Upper lobe of left lung (tissue), 6 donors: Measurements from ENCODE around the gene ZCWPW1. TPM values are rescaled to one million over a fixed set of nuclear protein-coding genes. Genes with fewer than 3 reads are reported as not detected.

Experiments
- ATAC-seq, 2 donors: fragments of 200-7000 bp; cut with Tn5 transposase; one replicate each; pipeline ENCODE4 v1.9.1; 2022; ENCODE audit warnings: mild to moderate bottlenecking in 2 of 2, moderate library complexity in 2 of 2; ENCODE audit not compliant: low FRiP score in 2 of 2
- DNase-seq, 2 donors: peaks; one replicate each; pipeline ENCODE4 v3.0.0-alpha.2; 2019 to 2020
- H3K27ac ChIP-seq, 4 donors: fragments of 200-600 bp; sonication (generic); one replicate each; pipeline ENCODE4 v1.5.1; 2016 to 2019
- H3K27me3 ChIP-seq, 4 donors: fragments of 200-600 bp; sonication (generic); one replicate each; pipeline ENCODE4 v1.5.1; 2017 to 2019
- H3K36me3 ChIP-seq, 4 donors: fragments of 200-600 bp; sonication (generic); one replicate each; pipeline ENCODE4 v1.5.1; 2016 to 2019
- H3K4me1 ChIP-seq, 4 donors: fragments of 200-600 bp; sonication (generic); one replicate each; pipeline ENCODE4 v1.5.1; 2018 to 2019
- H3K4me3 ChIP-seq, 4 donors: fragments of 200-600 bp; sonication (generic); one replicate each; pipeline ENCODE4 v1.5.1; 2017 to 2019; ENCODE audit warnings: mild to moderate bottlenecking in 2 of 4, moderate library complexity in 1 of 4
- H3K9me3 ChIP-seq, 4 donors: fragments of 200-600 bp; sonication (generic); one replicate each; pipeline ENCODE4 v1.5.1; 2018 to 2019
- CTCF ChIP-seq, 6 experiments: fragments of 450-650 bp in 4 of 6; fragments of 200-600 bp in 2 of 6; sonication (generic) in 2 of 6; IDR thresholded peaks; one replicate each; pipeline ENCODE4 v1.5.1; 2016 to 2019; ENCODE audit warnings: antibody characterized with exemption in 6 of 6
- EP300 ChIP-seq, 4 donors: sonication (generic); formaldehyde crosslinking; IDR thresholded peaks; one replicate each; pipeline ENCODE4 v1.5.1; 2017; ENCODE audit warnings: antibody characterized with exemption in 4 of 4, control low read depth in 2 of 4
- POLR2A ChIP-seq, 4 donors: fragments of 450-650 bp; IDR thresholded peaks; one replicate each; pipeline ENCODE4 v1.5.1; 2016 to 2017; ENCODE audit warnings: antibody characterized with exemption in 4 of 4, mild to moderate bottlenecking in 2 of 4
- POLR2AphosphoS5 ChIP-seq, 2 donors: sonication (generic); formaldehyde crosslinking; IDR thresholded peaks; one replicate each; pipeline ENCODE4 v1.5.1; 2017; ENCODE audit warnings: antibody characterized with exemption in 2 of 2
- WGBS, 2 donors: methylation state at CpG; one replicate each; pipeline ENCODE4 v1.1.5; 2017 to 2018; 5-methylcytosine and 5-hydroxymethylcytosine counted together
- total RNA-seq, 6 donors: library from RNA; depleted of rRNA in 4 of 6; stranded (reverse); fragments of >200 nt in 4 of 6; gene quantifications; one replicate each; pipeline versions ENCODE4 v1.1.0 to v1.2.1, GENCODE V29; 2016 to 2021
- donor health status: DM: no; HTN: no; CAD: no; lungs with moderate emphysema.
- donor health status: DM: no; HTN: yes; CAD: no; lungs with severe emphysema.

ZCWPW1 gene
- total RNA-seq, 6 donors from 2014 or later = 3.8 to 6.3 (median 5.2) TPM

- Histone ChIP-seq H3K4me3 (no peak overlapping the region), H3K27ac (peak overlapping the region in 2 of 4 donors; percentile 42 to 61), H3K27me3 (no peaks in the 10 kb centered on the region), H3K36me3 (peaks cover 7 to 55% (median 29%) of the 10 kb centered on the region in 4 donors), H3K9me3 (no peaks in the 10 kb centered on the region), H3K4me1 (peaks cover 29 to 54% (median 38%) of the 10 kb centered on the region in 4 donors)
- peak; percentile 90 to 91 for DNase-seq
- WGBS, 2 donors = 18 to 49% methylated on average over 9 to 10 of the region's 13 CpGs
- TF ChIP-seq EP300 (IDR thresholded peaks at IDR 0.05) (no peak), POLR2AphosphoS5 (IDR thresholded peaks at IDR 0.05) (no peak), CTCF (IDR thresholded peaks at IDR 0.05) (peak; percentile 94 to 98 (median 96)), POLR2A (IDR thresholded peaks at IDR 0.05) (no peak)
- ATAC-seq = peak; percentile 87 to 91
Measured at GRCh38 chr7:100469227-100470044, 40.9 kb upstream of the ZCWPW1 start.

- H3K36me3 ChIP-seq = peaks cover 3 to 45% (median 18%) of the 10 kb centered on the region in 4 donors
- ATAC-seq = no peak
- WGBS, 2 donors = 61 to 77% methylated on average over 21 of the region's 22 CpGs
- no peaks in the 10 kb centered on the region for H3K27me3 ChIP-seq
- H3K27ac ChIP-seq = peak overlapping the region in 2 of 4 donors; percentile 27 to 79
- H3K9me3 ChIP-seq = no peaks in the 10 kb centered on the region
- peaks cover 23 to 38% (median 27%) of the 10 kb centered on the region in 4 donors for H3K4me1 ChIP-seq
- TF ChIP-seq POLR2AphosphoS5 (IDR thresholded peaks at IDR 0.05) = no peak
- TF ChIP-seq POLR2A (IDR thresholded peaks at IDR 0.05) = no peak
- TF ChIP-seq EP300 (IDR thresholded peaks at IDR 0.05) = no peak
- DNase-seq = no peak
- H3K4me3 ChIP-seq = no peak overlapping the region
Measured at GRCh38 chr7:100467638-100468373, 39.3 kb upstream of the ZCWPW1 start.

- Histone ChIP-seq H3K4me1 (peaks cover 15 to 29% (median 19%) of the 10 kb centered on the region in 4 donors), H3K4me3 (no peak overlapping the region), H3K27ac (peak overlapping the region; percentile 0 to 79 (median 49)), H3K9me3 (no peaks in the 10 kb centered on the region), H3K36me3 (peaks cover 3 to 45% (median 18%) of the 10 kb centered on the region in 4 donors), H3K27me3 (no peaks in the 10 kb centered on the region)
- DNase-seq = peak in 1 of 2 donors; percentile 71
- 79 to 80% methylated on average over 23 to 29 of the region's 32 CpGs for WGBS, 2 donors
- ATAC-seq = no peak
- TF ChIP-seq EP300 (IDR thresholded peaks at IDR 0.05) (no peak), POLR2AphosphoS5 (IDR thresholded peaks at IDR 0.05) (no peak)
Measured at GRCh38 chr7:100466653-100467605, 38.4 kb upstream of the ZCWPW1 start.

GRCh38 chr7:100465702-100466311 is 37.3 kb upstream of the ZCWPW1 start:
- no peaks in the 10 kb centered on the region for H3K27me3 ChIP-seq
- H3K36me3 ChIP-seq = peaks cover 3 to 42% (median 18%) of the 10 kb centered on the region in 4 donors
- ATAC-seq (peak; percentile 79 to 81), DNase-seq (peak; percentile 84 to 88)
- TF ChIP-seq POLR2AphosphoS5 (IDR thresholded peaks at IDR 0.05) (peak; percentile 47 to 49), EP300 (IDR thresholded peaks at IDR 0.05) (no peak), POLR2A (IDR thresholded peaks at IDR 0.05) (no peak), CTCF (IDR thresholded peaks at IDR 0.05) (peak; percentile 46 to 75 (median 64))
- peak overlapping the region; percentile 0 to 79 (median 49) for H3K27ac ChIP-seq
- 16 to 18% methylated on average over 6 to 12 of the region's 17 CpGs for WGBS, 2 donors
- no peak overlapping the region for H3K4me3 ChIP-seq
- H3K9me3 ChIP-seq = no peaks in the 10 kb centered on the region
- peaks cover 13 to 25% (median 17%) of the 10 kb centered on the region in 4 donors for H3K4me1 ChIP-seq

GRCh38 chr7:100465299-100465698 is 36.8 kb upstream of the ZCWPW1 start:
- Histone ChIP-seq H3K9me3 (no peaks in the 10 kb centered on the region), H3K4me3 (no peak overlapping the region), H3K36me3 (peaks cover 3 to 39% (median 17%) of the 10 kb centered on the region in 4 donors), H3K27ac (peak overlapping the region in 2 of 4 donors; percentile 46 to 79), H3K4me1 (peaks cover 13 to 25% (median 17%) of the 10 kb centered on the region in 4 donors), H3K27me3 (no peaks in the 10 kb centered on the region)
- ATAC-seq (no peak), DNase-seq (no peak)
- TF ChIP-seq POLR2A (IDR thresholded peaks at IDR 0.05) (no peak), POLR2AphosphoS5 (IDR thresholded peaks at IDR 0.05) (no peak), CTCF (IDR thresholded peaks at IDR 0.05) (no peak), EP300 (IDR thresholded peaks at IDR 0.05) (no peak)
- WGBS, 2 donors = 59 to 69% methylated on average over 8 of the region's 8 CpGs
